ENCODE results near the gene TMCC2.

The TMCC2 gene

GRCh38 chr1:205250699-205251098 is 23.0 kb downstream of the TMCC2 start:
- no peak for TF ChIP-seq CTCF (IDR thresholded peaks at IDR 0.05; ENCODE audit: low read depth, low read length)
- H3K4me3 ChIP-seq (replicated peaks in 1 of 2; ENCODE audit: low read depth in 2 of 2, low read length in 2 of 2) = no peak overlapping the region
- DNase-seq (ENCODE audit: low read depth in 2 of 2) = no peak

- H3K4me3 ChIP-seq (replicated peaks in 1 of 2; ENCODE audit: low read depth in 2 of 2, low read length in 2 of 2) = no peak overlapping the region
- TF ChIP-seq CTCF (IDR thresholded peaks at IDR 0.05; ENCODE audit: low read depth, low read length) = no peak
- peak in 1 of 2 donors; percentile 17 for DNase-seq (ENCODE audit: low read depth in 2 of 2)
These were observed 23.8 kb downstream of the TMCC2 start for GRCh38 chr1:205251576-205251975.

GRCh38 chr1:205255941-205256780 is 28.4 kb downstream of the TMCC2 start:
- H3K4me3 ChIP-seq (replicated peaks in 1 of 2; ENCODE audit: low read depth in 2 of 2, low read length in 2 of 2) = no peak overlapping the region
- DNase-seq (ENCODE audit: low read depth in 2 of 2) = peak; percentile 88 to 90
- peak; percentile 95 for TF ChIP-seq CTCF (IDR thresholded peaks at IDR 0.05; ENCODE audit: low read depth, low read length)

- no peak for DNase-seq (ENCODE audit: low read depth in 2 of 2)
- no peak for TF ChIP-seq CTCF (IDR thresholded peaks at IDR 0.05; ENCODE audit: low read depth, low read length)
- no peak overlapping the region for H3K4me3 ChIP-seq (replicated peaks in 1 of 2; ENCODE audit: low read depth in 2 of 2, low read length in 2 of 2)
These were observed 29.3 kb downstream of the TMCC2 start for GRCh38 chr1:205256951-205257625.

GRCh38 chr1:205257735-205258134 is 30.0 kb downstream of the TMCC2 start:
- no peak overlapping the region for H3K4me3 ChIP-seq (replicated peaks in 1 of 2; ENCODE audit: low read depth in 2 of 2, low read length in 2 of 2)
- no peak for TF ChIP-seq CTCF (IDR thresholded peaks at IDR 0.05; ENCODE audit: low read depth, low read length)
- no peak for DNase-seq (ENCODE audit: low read depth in 2 of 2)

- DNase-seq (ENCODE audit: low read depth in 2 of 2) = peak in 1 of 2 donors; percentile 14
- H3K4me3 ChIP-seq (replicated peaks in 1 of 2; ENCODE audit: low read depth in 2 of 2, low read length in 2 of 2) = no peak overlapping the region
- TF ChIP-seq CTCF (IDR thresholded peaks at IDR 0.05; ENCODE audit: low read depth, low read length) = no peak
These were observed 30.5 kb downstream of the TMCC2 start for GRCh38 chr1:205258261-205258691.

Measured in cardiac fibroblast (primary cell).